K562 (cell line): Measurements from ENCODE around the gene IQCN. TPM values are rescaled to one million over a fixed set of nuclear protein-coding genes. Genes with fewer than 3 reads are reported as not detected.

ENCODE experiments used
- BACH1 ChIP-seq: fragments of 200-800 bp; sonication (Bioruptor generic); IDR thresholded peaks from 2 replicates; pipeline ENCODE4 v1.6.1; 2016; ENCODE audit warnings: missing genetic modification characterization, missing compliant biosample characterization
- CREB5 ChIP-seq: fragments of 250-450 bp; sonication (Bioruptor Pico); IDR thresholded peaks from 2 replicates; pipeline ENCODE4 v1.5.0; 2020; ENCODE audit warnings: mild to moderate bottlenecking
- CREM ChIP-seq: IDR thresholded peaks from 2 replicates; pipeline ENCODE4 v1.6.1; 2014; ENCODE audit warnings: antibody characterized with exemption, low read depth
- CTCF ChIP-seq, 3 experiments: IDR thresholded peaks in 2 of 3; conservative IDR thresholded peaks in 1 of 3; 2 replicates each; pipeline ENCODE4 v1.5.1; 2011 to 2012; ENCODE audit warnings: low read length in 3 of 3, mild to moderate bottlenecking in 3 of 3, control low read depth in 2 of 3, improper control_type of control experiment in 1 of 3, inconsistent platforms in 1 of 3, low read depth in 1 of 3, mixed read lengths in 1 of 3, moderate library complexity in 1 of 3; ENCODE audit not compliant: insufficient read depth in 2 of 3
- EGR1 ChIP-seq: fragments of 450-650 bp; conservative IDR thresholded peaks from 2 replicates; pipeline ENCODE4 v1.6.1; 2017; ENCODE audit warnings: mild to moderate bottlenecking
- EHMT2 ChIP-seq: fragments of 450-650 bp; IDR thresholded peaks from 2 replicates; pipeline ENCODE4 v1.6.1; 2018; ENCODE audit warnings: antibody characterized with exemption
- FOXJ2 ChIP-seq: fragments of 200-800 bp; sonication (Bioruptor generic); IDR thresholded peaks from 2 replicates; pipeline ENCODE4 v1.6.1; 2016; ENCODE audit warnings: missing genetic modification characterization, missing compliant biosample characterization
- FOXP1 ChIP-seq: sonication (generic); formaldehyde crosslinking; IDR thresholded peaks from 2 replicates; pipeline ENCODE4 v1.8.0; 2022; ENCODE audit warnings: mild to moderate bottlenecking, missing genetic modification reagents
- MLX ChIP-seq, 2 experiments: fragments of 450-650 bp in 1 of 2; sonication (generic) in 1 of 2; formaldehyde crosslinking; conservative IDR thresholded peaks; 2 replicates each; pipeline versions ENCODE4 v1.4.0 to v1.8.1; 2020 to 2022; ENCODE audit warnings: mild to moderate bottlenecking in 1 of 2, missing genetic modification reagents in 1 of 2
- NCOR1 ChIP-seq: fragments of 450-650 bp; IDR thresholded peaks from 2 replicates; pipeline ENCODE4 v1.6.1; 2016; ENCODE audit warnings: mild to moderate bottlenecking, moderate library complexity
- NFATC3 ChIP-seq: fragments of 450-650 bp; IDR thresholded peaks from 2 replicates; pipeline ENCODE4 v1.6.1; 2017; ENCODE audit warnings: mild to moderate bottlenecking
- NFRKB ChIP-seq: fragments of 450-650 bp; IDR thresholded peaks from 2 replicates; pipeline ENCODE4 v1.6.1; 2016; ENCODE audit warnings: low read depth
- POLR2A ChIP-seq: fragments of 450-650 bp; conservative IDR thresholded peaks from 2 replicates; pipeline ENCODE4 v1.6.1; 2016
- RAD21 ChIP-seq, 2 experiments: fragments of 250-450 bp in 1 of 2; fragments of 450-650 bp in 1 of 2; sonication (Bioruptor Pico) in 1 of 2; formaldehyde crosslinking in 1 of 2; IDR thresholded peaks in 1 of 2; conservative IDR thresholded peaks in 1 of 2; 2 replicates each; pipeline versions ENCODE4 v1.4.0 to v1.8.0; 2020 to 2022; ENCODE audit warnings: mild to moderate bottlenecking in 2 of 2, moderate library complexity in 1 of 2
- SAP30 ChIP-seq: fragments of 200-600 bp; sonication (generic); IDR thresholded peaks from 2 replicates; pipeline ENCODE4 v1.6.1; 2012; ENCODE audit warnings: borderline replicate concordance, low read depth, mild to moderate bottlenecking, moderate library complexity, low read length, control low read depth, inconsistent platforms; ENCODE audit not compliant: insufficient read depth, poor library complexity, severe bottlenecking
- TEAD1 ChIP-seq, 2 experiments: fragments of 450-650 bp in 1 of 2; sonication (generic) in 1 of 2; formaldehyde crosslinking; IDR thresholded peaks; 2 replicates each; pipeline versions ENCODE4 v1.4.0 to v1.8.0; 2020 to 2022; ENCODE audit warnings: mild to moderate bottlenecking in 2 of 2, missing genetic modification reagents in 1 of 2
- TEAD4 ChIP-seq, 2 experiments: sonication (generic) in 1 of 2; formaldehyde crosslinking in 1 of 2; IDR thresholded peaks; 2 replicates each; pipeline versions ENCODE4 v1.6.1 to v1.8.0; 2012 to 2022; ENCODE audit warnings: borderline replicate concordance in 1 of 2, inconsistent platforms in 1 of 2, low read length in 1 of 2, mild to moderate bottlenecking in 1 of 2, missing genetic modification reagents in 1 of 2
- TRIM24 ChIP-seq, 2 experiments: fragments of 450-650 bp; IDR thresholded peaks; 2 replicates each; pipeline ENCODE4 v1.6.1; 2016
- XRCC5 ChIP-seq: fragments of 200-400 bp; formaldehyde crosslinking; IDR thresholded peaks from 2 replicates; pipeline ENCODE4 v1.6.1; 2017; ENCODE audit warnings: low read depth, mild to moderate bottlenecking, low read length
- ZBTB12 ChIP-seq: fragments of 250-450 bp; sonication (Bioruptor Pico); IDR thresholded peaks from 2 replicates; pipeline ENCODE4 v1.4.0; 2020
- ZNF584 ChIP-seq: fragments of 200-800 bp; sonication (Bioruptor generic); IDR thresholded peaks from 2 replicates; pipeline ENCODE4 v1.6.1; 2016; ENCODE audit warnings: low read depth, mild to moderate bottlenecking, missing genetic modification characterization, missing compliant biosample characterization
- ZNF75A ChIP-seq: fragments of 450-650 bp; formaldehyde crosslinking; IDR thresholded peaks from 2 replicates; pipeline ENCODE4 v1.4.0; 2020; ENCODE audit warnings: mild to moderate bottlenecking
- ZZZ3 ChIP-seq: fragments of 450-650 bp; IDR thresholded peaks from 2 replicates; pipeline ENCODE4 v1.6.1; 2016; ENCODE audit warnings: antibody characterized with exemption, mild to moderate bottlenecking, moderate library complexity
- polyA plus RNA-seq, 8 experiments: library from polyadenylated mRNA; depleted of rRNA in 4 of 8; stranded (reverse) in 5 of 8; unstranded in 3 of 8; fragments of >200 nt; fragmentation: Nextera tagmentation in 2 of 8; fragmentation: Illumina TruSeq in 1 of 8; extraction: Ambion mirVana in 2 of 8; extraction: Trizol in 1 of 8; gene quantifications; 2 replicates each; pipeline versions ENCODE4 v1.2.1 to v1.2.3, GENCODE V29; 2011 to 2014; ENCODE audit warnings: inconsistent platforms in 1 of 8, missing spikeins in 1 of 8
- total RNA-seq, 7 experiments: library from RNA; depleted of rRNA in 6 of 7; stranded (reverse); fragments of >200 nt in 6 of 7; fragmentation: Illumina TruSeq in 2 of 7; extraction: Trizol in 2 of 7; gene quantifications; 2 replicates each; pipeline versions ENCODE4 v1.2.1 to v1.2.3, GENCODE V29; 2011 to 2021; ENCODE audit warnings: low replicate concordance in 1 of 7

The IQCN gene
- total and polyA plus RNA-seq, 9 of the 15 experiments (the other 6 are each of a cell fraction or from before 2014, with no cell fraction given), result 0.01 to 0.07 (median 0.04) TPM; not detected in 3

- TF ChIP-seq CREB5 (CRISPR knock-in tag), result no peak
- TF ChIP-seq NFATC3, result 0 out of 2 replicates have a peak, but pooled peaks have one; percentile 28
- 0 out of 2 replicates have a peak, but pooled peaks have one; percentile 36 for TF ChIP-seq NFRKB
- peak; percentile 45; the same call in 1 of the 2 replicates for TF ChIP-seq CREM
- TF ChIP-seq SAP30, result peak; percentile 21
- TF ChIP-seq ZNF75A, result 0 out of 2 replicates have a peak, but pooled peaks have one; percentile 7
- TF ChIP-seq POLR2A, result 0 out of 2 replicates have a peak, but pooled peaks have one; percentile 17
- 0 out of 2 replicates have a peak, but pooled peaks have one; percentile 29 for TF ChIP-seq FOXP1 (CRISPR knock-in tag)
- TF ChIP-seq ZNF584 (CRISPR knock-in tag), result peak; percentile 60; the same call in 1 of the 2 replicates
- peak in 1 of 2 experiments; percentile 57; a peak in 1 of 4 replicates for TF ChIP-seq TEAD1 (CRISPR knock-in tag; IDR thresholded peaks at IDR 0.05)
- peak; percentile 21; the same call in 1 of the 2 replicates for TF ChIP-seq NCOR1
- no peak for TF ChIP-seq EHMT2
- TF ChIP-seq FOXJ2 (tag), result peak; percentile 32; the same call in 1 of the 2 replicates
- TF ChIP-seq BACH1 (tag), result peak; percentile 65; the same call in 1 of the 2 replicates
- TF ChIP-seq RAD21 (CRISPR knock-in tag; conservative IDR thresholded peaks at IDR 0.05 in 1 of 2, IDR thresholded peaks at IDR 0.05 in 1 of 2), result peak; percentile 28 to 55; a peak in 3 of 4 replicates
- 0 out of 4 replicates have a peak, but pooled peaks of 1 of the 2 experiments have one; percentile 22 for TF ChIP-seq MLX (CRISPR knock-in tag; conservative IDR thresholded peaks at IDR 0.05)
- TF ChIP-seq CTCF (IDR thresholded peaks at IDR 0.05 in 2 of 3, conservative IDR thresholded peaks at IDR 0.05 in 1 of 3; ENCODE audit: insufficient read depth in 2 of 3, low read depth in 1 of 3, low read length in 3 of 3), result peak; percentile 58 to 63 (median 62)
- TF ChIP-seq XRCC5, result no peak
- no peak for TF ChIP-seq TRIM24 (IDR thresholded peaks at IDR 0.05)
- 0 out of 2 replicates have a peak, but pooled peaks have one; percentile 18 for TF ChIP-seq TEAD4 (IDR thresholded peaks at IDR 0.05; ENCODE audit: low read length)
- no peak for TF ChIP-seq TEAD4 (CRISPR knock-in tag; IDR thresholded peaks at IDR 0.05; ENCODE audit: borderline replicate concordance)
- TF ChIP-seq ZZZ3, result peak; percentile 82; the same call in 1 of the 2 replicates
- no peak for TF ChIP-seq EGR1
- no peak for TF ChIP-seq ZBTB12 (CRISPR knock-in tag)
These were observed 48.1 kb upstream of the IQCN start (continued) for GRCh38 chr19:18322318-18322758.
